Measurements from ENCODE around the gene ZNF485.

DNA sequence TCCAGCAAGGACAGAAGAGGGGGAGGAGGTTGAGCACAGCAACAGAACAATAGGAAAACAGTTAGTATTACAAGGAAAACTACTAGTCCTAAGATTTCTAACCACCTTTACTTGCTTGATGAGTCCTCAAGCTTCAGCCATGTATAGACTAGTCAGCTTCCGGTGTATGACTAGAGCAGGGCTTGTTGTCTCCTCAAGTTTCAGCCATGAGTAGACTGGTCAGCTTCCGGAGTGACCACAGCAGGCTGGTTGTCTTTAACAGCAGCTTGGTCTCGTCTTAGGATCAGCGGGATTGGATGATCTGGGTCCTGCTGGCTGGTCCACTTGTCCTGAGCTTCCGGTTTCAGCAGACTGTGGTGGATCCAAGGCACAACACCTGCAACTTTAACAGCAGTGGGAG is 21.2 kb upstream of the ZNF485 start:
- TF ChIP-seq, protein P1, sequence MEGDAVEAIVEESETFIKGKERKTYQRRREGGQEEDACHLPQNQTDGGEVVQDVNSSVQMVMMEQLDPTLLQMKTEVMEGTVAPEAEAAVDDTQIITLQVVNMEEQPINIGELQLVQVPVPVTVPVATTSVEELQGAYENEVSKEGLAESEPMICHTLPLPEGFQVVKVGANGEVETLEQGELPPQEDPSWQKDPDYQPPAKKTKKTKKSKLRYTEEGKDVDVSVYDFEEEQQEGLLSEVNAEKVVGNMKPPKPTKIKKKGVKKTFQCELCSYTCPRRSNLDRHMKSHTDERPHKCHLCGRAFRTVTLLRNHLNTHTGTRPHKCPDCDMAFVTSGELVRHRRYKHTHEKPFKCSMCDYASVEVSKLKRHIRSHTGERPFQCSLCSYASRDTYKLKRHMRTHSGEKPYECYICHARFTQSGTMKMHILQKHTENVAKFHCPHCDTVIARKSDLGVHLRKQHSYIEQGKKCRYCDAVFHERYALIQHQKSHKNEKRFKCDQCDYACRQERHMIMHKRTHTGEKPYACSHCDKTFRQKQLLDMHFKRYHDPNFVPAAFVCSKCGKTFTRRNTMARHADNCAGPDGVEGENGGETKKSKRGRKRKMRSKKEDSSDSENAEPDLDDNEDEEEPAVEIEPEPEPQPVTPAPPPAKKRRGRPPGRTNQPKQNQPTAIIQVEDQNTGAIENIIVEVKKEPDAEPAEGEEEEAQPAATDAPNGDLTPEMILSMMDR (conservative IDR thresholded peaks at IDR 0.05): no peak
- no peak for TF ChIP-seq ZFX (IDR thresholded peaks at IDR 0.05)

All from C4-2B (cell line).